ENCODE results near the gene TGFBR3. TPM values are rescaled to one million over a fixed set of nuclear protein-coding genes. Genes with fewer than 3 reads are reported as not detected.

TGFBR3 gene
- total and polyA plus RNA-seq, 2 of the 8 experiments (the other 6 are each of a cell fraction or from before 2014, with no cell fraction given), result 2.0 to 6.1 TPM

- H4K91ac ChIP-seq (replicated peaks; ENCODE audit: insufficient read length, low read length), result no peak overlapping the region
- no peak overlapping the region for H3K4me2 ChIP-seq (ENCODE audit: insufficient read depth in 1 of 2, low read depth in 2 of 2, low read length in 2 of 2)
- H3K36me3 ChIP-seq (ENCODE audit: control insufficient read depth in 2 of 4, insufficient read depth in 4 of 4, low read length in 3 of 4), result no peaks in the 10 kb centered on the region
- no peak overlapping the region for H2BK12ac ChIP-seq (ENCODE audit: low read depth, low read length)
- no peak overlapping the region for H3K18ac ChIP-seq (ENCODE audit: extremely low read depth, low read length)
- H2AFZ ChIP-seq (ENCODE audit: low read length), result no peak overlapping the region
- no peak overlapping the region for H3K9ac ChIP-seq (replicated peaks in 1 of 4; ENCODE audit: extremely low read depth in 1 of 4, low read depth in 3 of 4, low read length in 3 of 4)
- H3K56ac ChIP-seq (replicated peaks; ENCODE audit: insufficient read length, low read depth, low read length), result no peak overlapping the region
- H4K8ac ChIP-seq (ENCODE audit: extremely low read depth, insufficient read depth, low read length), result no peak overlapping the region
- no peak overlapping the region for H3K14ac ChIP-seq (ENCODE audit: insufficient read length)
- no peak overlapping the region for H3K27ac ChIP-seq (ENCODE audit: low read depth, low read length)
- POLR2A ChIA-PET (ENCODE audit: partially characterized antibody), result interaction anchor here (0.9 to 1.8 kb wide), 2 partner anchors 15 to 81 kb away, joined by 3 to 5 read pairs; no protein-coding TSS in a partner anchor
- H3K79me2 ChIP-seq (ENCODE audit: control insufficient read depth in 1 of 2, insufficient read depth in 2 of 2, low read length in 2 of 2), result no peaks in the 10 kb centered on the region
- FAIRE-seq, result no peak
- CTCF ChIA-PET (ENCODE audit: partially characterized antibody), result interaction anchor here (0.6 to 4.9 kb wide), 6 partner anchors 12 to 123 kb away, joined by 3 to 18 read pairs (median 4); no protein-coding TSS in a partner anchor
- H3K4ac ChIP-seq (replicated peaks; ENCODE audit: insufficient read length, low read depth, low read length), result no peak overlapping the region
- peaks cover 1% of the 10 kb centered on the region; the same call in 1 of the 2 replicates for H3K23me2 ChIP-seq (ENCODE audit: low read depth, low read length)
- H2BK120ac ChIP-seq (replicated peaks; ENCODE audit: low read depth, low read length), result no peak overlapping the region
- H3K9me3 ChIP-seq (ENCODE audit: insufficient read depth in 2 of 2, low read depth in 1 of 2, low read length in 1 of 2), result no peaks in the 10 kb centered on the region
- no peak overlapping the region for H2BK15ac ChIP-seq (ENCODE audit: low read length)
- no peak overlapping the region for H4K5ac ChIP-seq (ENCODE audit: insufficient read length, low read depth, low read length)
- TF ChIP-seq EGR1 (IDR thresholded peaks at IDR 0.05; ENCODE audit: borderline replicate concordance, low read depth, low read length) (no peak), SP4 (IDR thresholded peaks at IDR 0.05; ENCODE audit: low read length) (no peak), E2F6 (IDR thresholded peaks at IDR 0.05) (no peak), EP300 (IDR thresholded peaks at IDR 0.05; ENCODE audit: borderline replicate concordance in 1 of 2, low read depth in 2 of 2, low read length in 2 of 2) (no peak), ATF3 (IDR thresholded peaks at IDR 0.05; ENCODE audit: insufficient read depth, low read depth, low read length) (no peak)
- no peaks in the 10 kb centered on the region for H4K20me1 ChIP-seq (replicated peaks in 1 of 2; ENCODE audit: control insufficient read depth in 1 of 2, insufficient read depth in 2 of 2, low read length in 2 of 2)
- H3K4me1 ChIP-seq (replicated peaks in 1 of 4; ENCODE audit: control insufficient read depth in 3 of 4, insufficient read depth in 4 of 4, low read length in 3 of 4), result peaks cover 0 to 8% (median 0%) of the 10 kb centered on the region in 4 experiments; a peak in 2 of 7 replicates
- H3K27me3 ChIP-seq (replicated peaks in 1 of 4; ENCODE audit: control insufficient read depth in 3 of 4, extremely low read depth in 1 of 4, insufficient read depth in 3 of 4, low read length in 3 of 4), result no peaks in the 10 kb centered on the region
- 89% methylated on average over 8 of the region's 8 CpGs; no CpG with 5 or more reads in 1 of the 2 experiments for WGBS, 2 experiments (ENCODE audit: extremely low coverage in 1 of 2, insufficient coverage in 1 of 2, insufficient read length in 1 of 2, insufficient replicate concordance in 2 of 2, low coverage in 1 of 2, low lambda C conversion rate in 2 of 2, missing lambda C conversion rate in 1 of 2)
- no peak overlapping the region for H3K4me3 ChIP-seq (ENCODE audit: extremely low read depth in 1 of 4, insufficient read depth in 2 of 4, low read depth in 3 of 4, low read length in 4 of 4)
- no peak for DNase-seq (ENCODE audit: low read depth in 1 of 2, low spot score in 2 of 2)
- H2BK5ac ChIP-seq (ENCODE audit: low read depth, low read length), result no peak overlapping the region
- no peak overlapping the region for H3K23ac ChIP-seq (ENCODE audit: insufficient read length)
- H2AK5ac ChIP-seq (ENCODE audit: low read depth, low read length), result no peak overlapping the region
- H3K79me1 ChIP-seq (ENCODE audit: low read depth, low read length), result no peaks in the 10 kb centered on the region
- H2BK20ac ChIP-seq (ENCODE audit: low read length), result no peak overlapping the region
Observed at GRCh38 chr1:91806181-91806768, 79.7 kb downstream of the TGFBR3 start.

All from H1 (cell line).